Measurements from ENCODE around the gene GRXCR2.

The GRXCR2 gene

GRCh38 chr5:145835848-145836239 is 37.0 kb downstream of the GRXCR2 start:
- Histone ChIP-seq H3K9ac (ENCODE audit: low read length) (peak overlapping the region; percentile 41), H3K4ac (ENCODE audit: low read depth, low read length) (no peak overlapping the region), H4K8ac (ENCODE audit: low read depth, low read length) (peak overlapping the region; percentile 89), H4K91ac (ENCODE audit: low read depth, low read length) (peak overlapping the region; percentile 70), H3K4me2 (ENCODE audit: low read length) (peak overlapping the region; percentile 92), H3K9me3 (ENCODE audit: insufficient read depth, low read depth, low read length) (no peaks in the 10 kb centered on the region), H3K79me2 (ENCODE audit: control insufficient read depth, insufficient read depth, low read length, poor library complexity) (peaks cover 4% of the 10 kb centered on the region), H3K23ac (ENCODE audit: low read length) (no peak overlapping the region), H2BK5ac (ENCODE audit: low read depth, low read length, poor library complexity) (no peak overlapping the region), H3K79me1 (ENCODE audit: low read length) (peaks cover 2% of the 10 kb centered on the region), H3K4me1 (ENCODE audit: control insufficient read depth in 1 of 2, insufficient read depth in 2 of 2, low read length in 2 of 2) (peaks cover 5 to 7% of the 10 kb centered on the region in 2 experiments), H3K36me3 (ENCODE audit: control insufficient read depth in 1 of 2, insufficient read depth in 2 of 2, low read length in 2 of 2) (no peaks in the 10 kb centered on the region), H3K18ac (ENCODE audit: low read length) (peak overlapping the region; percentile 25), H3K27ac (ENCODE audit: low read depth, low read length) (no peak overlapping the region), H3K4me3 (ENCODE audit: low read depth, low read length) (no peak overlapping the region), H2BK120ac (ENCODE audit: insufficient read depth, low read length, poor library complexity) (no peak overlapping the region), H3K27me3 (ENCODE audit: insufficient read depth, low read length) (no peaks in the 10 kb centered on the region), H2AFZ (ENCODE audit: insufficient read depth, low read length, poor library complexity) (peak overlapping the region; percentile 52), H2BK12ac (ENCODE audit: low read length) (peak overlapping the region; percentile 30), H2AK5ac (ENCODE audit: low read length) (peak overlapping the region; percentile 53), H3K14ac (ENCODE audit: low read length) (no peak overlapping the region), H4K12ac (ENCODE audit: low read depth, low read length) (peak overlapping the region; percentile 78)
- WGBS (ENCODE audit: extremely low coverage, insufficient coverage, insufficient read length), result no CpG with 5 or more reads among the region's 18 CpGs
- DNase-seq, result no peak

GRCh38 chr5:145834917-145835847 is 37.6 kb downstream of the GRXCR2 start, which contains the start of gene PRELID2:
Gene PRELID2, minus strand, starts transcription at chr5:145835342. Its CDS starts 91 bp downstream, at chr5:145835251.
- H2BK120ac ChIP-seq (ENCODE audit: insufficient read depth, low read length, poor library complexity), result no peak within 1 kb of the TSS
- peak within 1 kb of the TSS; percentile 30 for H2BK12ac ChIP-seq (ENCODE audit: low read length)
- no peaks in the 10 kb centered on the region for H3K36me3 ChIP-seq (ENCODE audit: control insufficient read depth in 1 of 2, insufficient read depth in 2 of 2, low read length in 2 of 2)
- no CpG with 5 or more reads among the region's 71 CpGs for WGBS (ENCODE audit: extremely low coverage, insufficient coverage, insufficient read length)
- peak; percentile 77 to 90 for DNase-seq
- H3K23ac ChIP-seq (ENCODE audit: low read length), result no peak within 1 kb of the TSS
- H3K18ac ChIP-seq (ENCODE audit: low read length), result peak within 1 kb of the TSS; percentile 25
- H3K4me3 ChIP-seq (ENCODE audit: low read depth, low read length), result peak within 1 kb of the TSS; percentile 74
- peak within 1 kb of the TSS; percentile 70 for H4K91ac ChIP-seq (ENCODE audit: low read depth, low read length)
- H3K27me3 ChIP-seq (ENCODE audit: insufficient read depth, low read length), result no peaks in the 10 kb centered on the region
- H2BK5ac ChIP-seq (ENCODE audit: low read depth, low read length, poor library complexity), result no peak within 1 kb of the TSS
- peaks cover 5 to 7% of the 10 kb centered on the region in 2 experiments for H3K4me1 ChIP-seq (ENCODE audit: control insufficient read depth in 1 of 2, insufficient read depth in 2 of 2, low read length in 2 of 2)
- peak within 1 kb of the TSS; percentile 77 for H2AFZ ChIP-seq (ENCODE audit: insufficient read depth, low read length, poor library complexity)
- H4K8ac ChIP-seq (ENCODE audit: low read depth, low read length), result peak within 1 kb of the TSS; percentile 89
- H2AK5ac ChIP-seq (ENCODE audit: low read length), result peak within 1 kb of the TSS; percentile 53
- no peak within 1 kb of the TSS for H3K27ac ChIP-seq (ENCODE audit: low read depth, low read length)
- H3K14ac ChIP-seq (ENCODE audit: low read length), result no peak within 1 kb of the TSS
- peak within 1 kb of the TSS; percentile 92 for H3K4me2 ChIP-seq (ENCODE audit: low read length)
- H3K9ac ChIP-seq (ENCODE audit: low read length), result peak within 1 kb of the TSS; percentile 41
- H3K4ac ChIP-seq (ENCODE audit: low read depth, low read length), result no peak within 1 kb of the TSS
- H3K79me2 ChIP-seq (ENCODE audit: control insufficient read depth, insufficient read depth, low read length, poor library complexity), result peaks cover 4% of the 10 kb centered on the region
- H3K9me3 ChIP-seq (ENCODE audit: insufficient read depth, low read depth, low read length), result no peaks in the 10 kb centered on the region
- peak within 1 kb of the TSS; percentile 78 for H4K12ac ChIP-seq (ENCODE audit: low read depth, low read length)
- H3K79me1 ChIP-seq (ENCODE audit: low read length), result peaks cover 2% of the 10 kb centered on the region

GRCh38 chr5:145834554-145834916 is 38.3 kb downstream of the GRXCR2 start:
- no peak overlapping the region for H3K23ac ChIP-seq (ENCODE audit: low read length)
- no peak overlapping the region for H2BK5ac ChIP-seq (ENCODE audit: low read depth, low read length, poor library complexity)
- no peak overlapping the region for H3K18ac ChIP-seq (ENCODE audit: low read length)
- no peak overlapping the region for H2BK12ac ChIP-seq (ENCODE audit: low read length)
- no CpG with 5 or more reads among the region's 10 CpGs for WGBS (ENCODE audit: extremely low coverage, insufficient coverage, insufficient read length)
- H2AK5ac ChIP-seq (ENCODE audit: low read length), result no peak overlapping the region
- no peaks in the 10 kb centered on the region for H3K9me3 ChIP-seq (ENCODE audit: insufficient read depth, low read depth, low read length)
- H3K4me1 ChIP-seq (ENCODE audit: control insufficient read depth in 1 of 2, insufficient read depth in 2 of 2, low read length in 2 of 2), result peaks cover 5 to 7% of the 10 kb centered on the region in 2 experiments
- H3K79me2 ChIP-seq (ENCODE audit: control insufficient read depth, insufficient read depth, low read length, poor library complexity), result peaks cover 4% of the 10 kb centered on the region
- no peak overlapping the region for H3K27ac ChIP-seq (ENCODE audit: low read depth, low read length)
- H3K4ac ChIP-seq (ENCODE audit: low read depth, low read length), result no peak overlapping the region
- H2BK120ac ChIP-seq (ENCODE audit: insufficient read depth, low read length, poor library complexity), result no peak overlapping the region
- peak overlapping the region; percentile 92 for H3K4me2 ChIP-seq (ENCODE audit: low read length)
- no peak overlapping the region for H3K4me3 ChIP-seq (ENCODE audit: low read depth, low read length)
- H3K9ac ChIP-seq (ENCODE audit: low read length), result no peak overlapping the region
- no peak overlapping the region for H3K14ac ChIP-seq (ENCODE audit: low read length)
- H3K27me3 ChIP-seq (ENCODE audit: insufficient read depth, low read length), result no peaks in the 10 kb centered on the region
- peak overlapping the region; percentile 77 for H2AFZ ChIP-seq (ENCODE audit: insufficient read depth, low read length, poor library complexity)
- H3K79me1 ChIP-seq (ENCODE audit: low read length), result peaks cover 2% of the 10 kb centered on the region
- no peak overlapping the region for H4K91ac ChIP-seq (ENCODE audit: low read depth, low read length)
- peak overlapping the region; percentile 52 for H4K8ac ChIP-seq (ENCODE audit: low read depth, low read length)
- no peak overlapping the region for H4K12ac ChIP-seq (ENCODE audit: low read depth, low read length)
- no peaks in the 10 kb centered on the region for H3K36me3 ChIP-seq (ENCODE audit: control insufficient read depth in 1 of 2, insufficient read depth in 2 of 2, low read length in 2 of 2)
- no peak for DNase-seq

GRCh38 chr5:145833631-145834200 is 39.1 kb downstream of the GRXCR2 start:
- H4K8ac ChIP-seq (ENCODE audit: low read depth, low read length), result no peak overlapping the region
- H2BK120ac ChIP-seq (ENCODE audit: insufficient read depth, low read length, poor library complexity), result no peak overlapping the region
- no peaks in the 10 kb centered on the region for H3K27me3 ChIP-seq (ENCODE audit: insufficient read depth, low read length)
- no peak overlapping the region for H3K27ac ChIP-seq (ENCODE audit: low read depth, low read length)
- no peak overlapping the region for H3K23ac ChIP-seq (ENCODE audit: low read length)
- no peak overlapping the region for H2BK5ac ChIP-seq (ENCODE audit: low read depth, low read length, poor library complexity)
- no peak overlapping the region for H4K91ac ChIP-seq (ENCODE audit: low read depth, low read length)
- no peak for DNase-seq
- no peak overlapping the region for H3K4me3 ChIP-seq (ENCODE audit: low read depth, low read length)
- H3K79me1 ChIP-seq (ENCODE audit: low read length), result peaks cover 2% of the 10 kb centered on the region
- no peak overlapping the region for H2AFZ ChIP-seq (ENCODE audit: insufficient read depth, low read length, poor library complexity)
- peaks cover 4% of the 10 kb centered on the region for H3K79me2 ChIP-seq (ENCODE audit: control insufficient read depth, insufficient read depth, low read length, poor library complexity)
- no peak overlapping the region for H3K4me2 ChIP-seq (ENCODE audit: low read length)
- H2BK12ac ChIP-seq (ENCODE audit: low read length), result no peak overlapping the region
- H3K4ac ChIP-seq (ENCODE audit: low read depth, low read length), result no peak overlapping the region
- no peaks in the 10 kb centered on the region for H3K9me3 ChIP-seq (ENCODE audit: insufficient read depth, low read depth, low read length)
- no peaks in the 10 kb centered on the region for H3K36me3 ChIP-seq (ENCODE audit: control insufficient read depth in 1 of 2, insufficient read depth in 2 of 2, low read length in 2 of 2)
- H3K9ac ChIP-seq (ENCODE audit: low read length), result no peak overlapping the region
- no CpG with 5 or more reads among the region's 10 CpGs for WGBS (ENCODE audit: extremely low coverage, insufficient coverage, insufficient read length)
- peaks cover 5 to 7% of the 10 kb centered on the region in 2 experiments for H3K4me1 ChIP-seq (ENCODE audit: control insufficient read depth in 1 of 2, insufficient read depth in 2 of 2, low read length in 2 of 2)
- no peak overlapping the region for H3K14ac ChIP-seq (ENCODE audit: low read length)
- no peak overlapping the region for H2AK5ac ChIP-seq (ENCODE audit: low read length)
- H3K18ac ChIP-seq (ENCODE audit: low read length), result no peak overlapping the region
- no peak overlapping the region for H4K12ac ChIP-seq (ENCODE audit: low read depth, low read length)

Data from trophoblast cell (in vitro differentiated cells and primary cell).